Measurements from ENCODE around the gene TMEM144.

TMEM144 gene

DNA sequence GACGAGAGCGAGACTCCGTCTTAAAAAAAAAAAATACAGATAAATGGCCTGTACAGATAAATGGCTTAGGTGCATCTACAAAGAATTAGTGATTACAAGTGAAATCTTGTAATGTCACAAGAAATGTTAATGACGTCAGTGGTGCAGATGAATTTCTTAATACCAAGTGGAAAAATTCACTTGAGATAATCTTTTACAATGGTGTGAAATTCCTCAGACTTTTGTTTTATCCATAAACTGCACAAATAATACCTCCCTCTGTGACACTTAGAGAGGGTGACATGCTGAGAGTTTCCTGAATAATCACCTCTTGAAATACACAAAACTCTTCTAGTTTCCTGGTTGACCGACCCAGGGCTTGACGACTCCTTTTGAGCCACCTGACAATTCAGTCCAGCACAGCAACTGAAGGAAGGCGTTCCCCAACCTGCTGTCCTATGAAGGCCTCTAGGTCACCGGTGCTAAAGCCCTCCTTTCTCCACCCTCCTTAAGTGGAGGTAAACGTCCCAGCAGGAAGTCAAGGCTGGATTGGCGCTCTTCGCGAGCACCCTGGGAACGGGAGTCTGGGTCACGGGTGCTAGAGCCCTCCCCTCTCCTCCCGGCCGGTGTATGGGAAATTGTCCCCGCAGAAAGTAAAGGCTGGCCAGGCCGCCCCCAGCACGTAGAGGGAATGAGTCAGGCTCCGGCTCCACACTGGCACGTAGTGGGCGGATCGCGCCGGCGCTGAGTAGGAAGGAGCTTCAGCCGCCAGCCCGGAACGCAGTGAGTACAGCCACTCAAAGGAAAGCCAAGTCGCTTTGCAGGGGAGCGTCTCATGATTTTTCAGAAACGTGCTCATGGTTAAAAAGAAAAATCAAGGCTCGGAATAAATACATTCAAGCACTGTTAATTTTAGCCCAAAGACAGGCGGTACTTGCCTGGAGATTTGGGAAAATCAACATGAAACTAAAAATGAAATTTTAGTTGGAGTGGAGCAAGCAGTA, at the start of gene TMEM144:
Gene TMEM144, plus strand, starts transcription at position 662 of the 983 bp plus-strand sequence. CDS start 2,182 bp downstream, outside the sequence.
- DNase-seq = no peak

GRCh38 chr4:158161551-158162354, 48.5 kb upstream of the TMEM144 start:
- no peak for DNase-seq

DNA sequence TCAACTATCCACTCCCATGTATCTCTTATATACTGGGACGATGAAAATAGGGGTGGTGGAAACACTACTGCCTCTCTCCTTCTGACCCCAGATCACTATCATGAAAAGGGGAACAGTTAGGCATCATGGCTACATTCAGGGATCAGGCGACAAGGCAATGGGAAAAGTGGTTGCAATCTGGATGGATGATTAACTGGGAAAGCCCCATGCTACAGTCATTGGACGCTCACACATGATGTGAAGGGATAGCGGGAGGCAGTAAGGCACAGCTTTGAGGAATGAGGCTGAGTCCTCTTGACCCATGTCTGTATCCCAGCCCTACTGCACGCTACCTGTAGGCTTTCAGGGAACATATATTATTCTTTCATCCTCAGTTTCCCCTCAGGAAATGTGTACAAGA, 47.7 kb upstream of the TMEM144 start:
- no peak for DNase-seq

DNA sequence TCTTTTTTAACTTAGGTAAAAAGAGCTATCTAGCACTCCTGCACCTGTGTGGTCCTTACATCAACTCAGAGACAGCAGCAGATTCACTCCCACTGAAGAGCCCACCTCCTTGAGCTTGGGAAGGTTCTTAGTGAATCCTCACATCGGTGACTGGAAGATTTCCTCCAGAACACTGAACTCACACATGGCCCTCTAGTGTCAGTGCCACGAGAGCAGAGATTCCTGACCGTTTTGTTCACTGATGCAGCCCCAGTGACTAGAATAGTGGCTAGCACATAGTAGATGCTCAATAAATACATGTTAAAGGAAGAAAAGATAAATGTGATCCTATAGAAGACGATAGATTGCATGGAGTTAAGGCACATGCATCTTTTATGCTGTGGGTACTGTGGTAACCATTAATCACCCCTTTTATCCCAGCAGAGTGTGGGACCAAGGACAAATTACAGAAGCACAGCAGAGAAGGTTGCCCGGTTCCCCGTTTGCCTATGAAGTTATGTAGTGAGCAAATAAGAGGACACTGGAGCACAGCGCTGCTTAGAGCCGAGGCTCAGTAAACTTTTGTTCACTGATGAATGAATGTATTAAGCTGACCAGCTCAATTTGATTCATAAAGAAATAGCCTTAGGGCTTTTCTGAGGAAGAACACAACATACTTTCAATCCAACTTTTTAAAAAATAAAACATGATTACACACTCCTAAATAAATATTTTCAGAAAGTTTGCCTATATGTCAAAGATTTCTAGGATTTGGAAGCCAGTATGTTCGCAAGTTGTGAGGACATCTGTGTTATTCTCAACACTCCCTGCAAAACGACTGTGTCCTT, 46.1 kb upstream of the TMEM144 start:
- DNase-seq = no peak

DNA sequence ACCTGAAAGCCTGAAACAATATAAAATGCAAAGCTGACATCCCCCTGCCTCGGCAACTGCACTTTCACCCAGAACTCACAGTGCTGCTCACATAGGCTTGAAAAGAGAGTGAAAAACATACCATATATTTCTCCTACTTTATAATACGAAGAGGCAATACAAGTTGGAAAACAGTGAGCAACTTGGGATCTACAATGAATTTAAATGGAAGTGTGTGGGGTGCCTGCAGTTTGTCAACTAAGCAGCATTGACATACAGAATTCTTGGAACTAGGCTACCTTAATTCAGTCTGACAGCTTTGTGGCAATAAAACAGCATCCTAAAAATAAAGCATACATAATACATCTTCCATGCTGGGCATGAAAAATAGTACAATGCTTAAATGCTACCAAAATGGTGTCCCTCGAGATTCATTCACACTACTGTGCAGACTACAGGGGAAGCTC, 45.5 kb upstream of the TMEM144 start:
- no peak for DNase-seq

DNA sequence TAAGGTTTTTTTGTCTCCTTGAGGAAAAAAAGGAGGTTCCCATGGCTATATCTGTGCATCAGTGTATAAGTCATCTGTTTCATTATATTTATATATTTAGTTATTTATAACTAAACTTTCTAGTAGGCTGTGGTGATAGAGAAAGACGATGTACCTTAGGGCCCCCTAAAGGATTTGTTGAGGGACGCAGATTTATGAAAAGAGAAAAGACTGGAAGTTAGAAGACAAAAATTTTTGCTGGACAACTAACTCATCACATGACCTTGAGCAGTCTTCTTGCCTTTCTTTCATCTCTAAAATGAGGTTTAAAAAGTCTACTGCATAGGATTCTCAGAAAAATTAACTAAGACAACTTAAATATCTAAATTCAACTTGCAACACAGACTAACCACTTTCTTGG, 43.6 kb upstream of the TMEM144 start:
- no peak for DNase-seq

DNA sequence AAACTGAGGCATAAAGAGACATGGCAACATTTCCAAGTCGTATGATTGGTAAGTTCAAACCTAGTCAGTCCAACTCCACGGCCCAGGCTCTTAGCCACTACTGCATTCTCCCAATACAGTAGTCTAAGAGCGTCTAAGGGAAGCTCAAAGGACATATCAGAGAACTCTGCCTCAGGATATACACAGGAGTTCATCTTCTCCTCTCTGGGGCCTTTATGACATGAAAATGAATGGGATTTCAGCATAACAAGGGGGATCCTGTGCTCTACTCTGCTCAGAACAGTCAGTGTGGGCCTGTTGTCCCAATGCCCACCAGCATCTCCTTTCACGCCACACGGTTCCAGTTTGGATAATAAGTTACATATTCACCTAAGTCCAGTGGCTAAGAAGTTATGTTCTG, 41.7 kb upstream of the TMEM144 start:
- DNase-seq = no peak

DNA sequence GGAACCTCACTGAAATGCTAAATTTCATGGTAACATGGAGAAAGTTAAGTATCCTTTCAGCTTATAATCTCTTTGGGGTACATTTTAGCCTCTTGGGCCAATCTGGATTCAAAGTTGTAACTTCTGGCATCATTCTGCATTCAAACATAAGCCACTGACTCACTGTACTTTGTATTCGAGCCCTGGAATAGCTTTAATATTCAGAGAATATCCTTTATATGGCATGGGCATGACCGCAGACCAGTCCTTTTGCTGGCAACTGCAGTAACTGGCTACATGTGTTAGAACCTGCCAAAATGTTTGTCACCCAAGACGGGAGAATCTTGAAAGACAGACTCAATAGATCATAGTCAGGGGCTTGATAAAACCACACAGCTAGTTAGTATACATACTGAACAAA, 40.8 kb upstream of the TMEM144 start:
- DNase-seq = no peak

GRCh38 chr4:158169931-158170690, 40.2 kb upstream of the TMEM144 start:
- no peak for DNase-seq

- DNase-seq = no peak
Observed at GRCh38 chr4:158170691-158171561, 39.4 kb upstream of the TMEM144 start.

- DNase-seq = no peak
Observed at GRCh38 chr4:158172261-158173258, 37.7 kb upstream of the TMEM144 start, which contains the start of gene GASK1B. Gene GASK1B, minus strand, starts transcription at chr4:158173025. Its CDS starts 1,650 bp downstream, at chr4:158171375.

DNA sequence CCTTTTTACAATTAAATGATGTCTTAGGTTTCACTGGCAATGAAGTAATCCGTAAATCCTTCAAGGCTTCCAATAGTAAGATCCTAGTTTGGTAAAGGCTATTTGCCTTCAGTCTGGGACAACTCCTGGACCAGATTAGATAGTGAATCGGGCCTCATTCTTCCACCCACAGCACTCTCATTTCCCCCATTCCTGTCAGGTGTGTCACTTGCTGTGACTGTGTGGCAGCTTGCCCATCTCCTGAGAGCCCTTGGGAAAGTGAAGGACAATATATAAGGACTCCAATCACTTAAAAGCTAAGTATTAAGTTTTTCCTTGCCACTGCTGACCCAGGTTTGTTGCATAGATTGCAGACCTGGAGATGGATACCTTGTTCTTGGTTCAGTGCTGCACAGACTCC, 34.2 kb upstream of the TMEM144 start:
- no peak for DNase-seq

DNA sequence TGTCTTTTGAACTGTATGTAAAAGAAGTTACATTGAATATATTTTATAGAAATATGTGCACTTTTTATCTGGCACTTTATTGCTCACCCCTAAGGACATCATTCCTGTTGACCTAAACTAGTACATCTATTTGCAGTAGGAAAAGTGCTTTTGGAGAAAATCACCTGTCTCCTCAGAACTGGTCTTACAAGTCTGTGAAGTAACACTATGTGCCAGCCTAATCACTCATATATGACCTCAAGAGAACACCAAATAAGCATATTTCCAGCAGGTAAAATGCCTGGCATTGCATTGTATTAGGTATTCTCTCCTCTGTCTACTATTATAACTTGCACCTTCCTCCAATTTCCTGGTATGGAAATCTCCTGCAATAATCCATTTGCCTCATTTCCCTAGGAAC, 33.5 kb upstream of the TMEM144 start:
- DNase-seq = no peak

- no peak for DNase-seq
Observed at GRCh38 chr4:158179465-158179864, 30.8 kb upstream of the TMEM144 start.

DNA sequence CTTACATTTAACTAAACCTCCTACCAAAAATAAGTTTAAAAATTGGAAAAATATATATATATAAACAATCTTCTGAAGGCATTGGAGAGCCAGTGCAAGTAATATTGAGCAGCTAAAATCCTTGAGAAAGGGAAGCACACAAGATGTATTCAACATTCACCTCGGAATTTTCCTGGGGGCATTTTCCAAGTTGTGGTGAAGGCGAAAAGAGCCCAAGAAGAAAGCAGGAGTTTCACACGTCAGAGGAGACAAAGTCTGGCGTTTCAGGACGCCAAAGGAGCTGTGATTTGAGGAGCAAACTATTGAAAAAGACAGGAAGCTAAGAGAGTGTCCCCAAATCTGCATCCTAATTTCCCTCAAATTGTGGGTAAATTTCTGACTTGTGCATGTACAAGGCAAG, 28.4 kb upstream of the TMEM144 start:
- DNase-seq = no peak

- peak; percentile 1 for DNase-seq
Observed at GRCh38 chr4:158182736-158183135, 27.6 kb upstream of the TMEM144 start.

DNA sequence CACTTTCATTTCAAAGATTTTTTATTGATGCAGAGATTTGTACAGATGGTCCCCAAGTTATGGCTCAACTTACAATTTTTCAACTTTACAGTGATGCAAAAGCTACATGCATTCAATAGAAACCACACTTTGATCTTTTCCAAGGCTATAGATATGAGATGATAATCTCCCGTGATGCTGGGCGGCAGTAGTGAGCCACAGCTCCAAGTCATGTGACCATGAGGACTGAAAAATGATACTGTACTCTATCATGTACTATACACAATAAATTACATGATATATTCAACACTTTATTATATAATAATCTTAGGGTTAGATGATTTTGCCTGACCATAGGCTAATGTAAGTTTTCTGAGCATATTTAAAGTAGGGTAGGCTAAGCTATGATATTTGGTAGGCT, 23.5 kb upstream of the TMEM144 start:
- DNase-seq = no peak

- no peak for DNase-seq
Observed at GRCh38 chr4:158189422-158189821, 20.9 kb upstream of the TMEM144 start.

- no peak for DNase-seq
Observed at GRCh38 chr4:158190718-158191117, 19.6 kb upstream of the TMEM144 start.
